HCT116 (cell line): Measurements from ENCODE around the gene MST1. TPM values are rescaled to one million over a fixed set of nuclear protein-coding genes. Genes with fewer than 3 reads are reported as not detected.

Experiments used
- ATAC-seq: fragments of 200-7000 bp; cut with Tn5 transposase; 2 replicates; pipeline ENCODE4 v1.9.1; 2020; ENCODE audit warnings: mild to moderate bottlenecking, moderate library complexity
- Bru-seq: library from RNA; stranded (reverse); fragments of 400-500 nt; gene quantifications from one replicate; lab custom pipeline; 2021; lab: Mats Ljungman, UMichigan
- BruChase-seq, 2 experiments: library from RNA; stranded (reverse); fragments of 400-500 nt; gene quantifications; one replicate each; lab custom pipeline; 2021; lab: Mats Ljungman, UMichigan
- BruUV-seq: library from RNA; stranded (reverse); fragments of 400-500 nt; replicated peaks from 2 replicates; lab custom pipeline; 2021; lab: Mats Ljungman, UMichigan
- CTCF ChIA-PET: fragments of 300-600 bp; sonication (Branson Sonifier 250); formaldehyde crosslinking; loops from one replicate; lab custom pipeline; 2021; ENCODE audit warnings: antibody characterized with exemption; lab: Charles Lee
- POLR2A ChIA-PET: fragments of 300-600, 350-600 bp; sonication (Branson Sonifier 250); formaldehyde crosslinking; loops from one replicate; lab custom pipeline; 2021; ENCODE audit warnings: antibody characterized with exemption; lab: Charles Lee
- RAD21 ChIA-PET, 2 experiments: fragments of 300-600 bp; sonication (Branson Sonifier 250); formaldehyde crosslinking; loops; one replicate each; lab custom pipeline; 2023; ENCODE audit warnings: low total read pairs in 2 of 2; ENCODE audit not compliant: uncharacterized antibody in 2 of 2, unreplicated experiment in 2 of 2, low non-redundant PET in 1 of 2; lab: Charles Lee
- DNase-seq: peaks from one replicate; pipeline ENCODE4 v3.0.0-alpha.2; 2010; ENCODE audit warnings: low read depth, low spot score
- H2AFZ ChIP-seq: fragments of 200-600 bp; shearing (Covaris generic), sonication (generic); 2 replicates; pipeline ENCODE4 v1.6.1; 2017; ENCODE audit warnings: low read depth, mixed run types, mixed read lengths, antibody characterized with exemption, low read length; ENCODE audit not compliant: poor library complexity, severe bottlenecking
- H3K27ac ChIP-seq: 2 replicates; pipeline ENCODE4 v1.5.1; 2012; ENCODE audit warnings: low read depth, low read length
- H3K27me3 ChIP-seq: fragments of 200-600 bp; sonication (generic); 2 replicates; pipeline ENCODE4 v1.6.1; 2016; ENCODE audit warnings: mixed run types, low read length, mixed read lengths; ENCODE audit not compliant: insufficient read depth
- H3K36me3 ChIP-seq, 2 experiments: fragments of 200-500 bp in 1 of 2; fragments of 200-600 bp in 1 of 2; sonication (Bioruptor generic) in 1 of 2; sonication (generic) in 1 of 2; 2 replicates each; pipeline versions ENCODE4 v1.5.1 to v1.6.1; 2014 to 2016; ENCODE audit warnings: low read length in 2 of 2, inconsistent platforms in 1 of 2, mixed read lengths in 1 of 2, mixed run types in 1 of 2; ENCODE audit not compliant: insufficient read depth in 2 of 2, control insufficient read depth in 1 of 2
- H3K4me1 ChIP-seq, 2 experiments: fragments of 200-600 bp in 1 of 2; sonication (generic) in 1 of 2; 2 replicates each; pipeline versions ENCODE4 v1.5.1 to v1.6.1; 2012 to 2017; ENCODE audit warnings: low read length in 2 of 2, inconsistent platforms in 1 of 2, mild to moderate bottlenecking in 1 of 2, mixed read lengths in 1 of 2, mixed run types in 1 of 2, moderate library complexity in 1 of 2; ENCODE audit not compliant: insufficient read depth in 2 of 2, control insufficient read depth in 1 of 2
- H3K4me2 ChIP-seq: fragments of 200-600 bp; sonication (generic); 2 replicates; pipeline ENCODE4 v1.6.1; 2017; ENCODE audit warnings: mixed run types, low read length, mixed read lengths
- H3K4me3 ChIP-seq, 2 experiments: fragments of 200-600 bp in 1 of 2; sonication (generic) in 1 of 2; replicated peaks in 1 of 2; 2 replicates each; pipeline ENCODE4 v1.5.1; 2011 to 2016; ENCODE audit warnings: low read length in 2 of 2, control low read depth in 1 of 2, low read depth in 1 of 2, mild to moderate bottlenecking in 1 of 2, mixed read lengths in 1 of 2, mixed run types in 1 of 2
- H3K79me2 ChIP-seq: fragments of 200-600 bp; sonication (generic); 2 replicates; pipeline ENCODE4 v1.6.1; 2017; ENCODE audit warnings: mild to moderate bottlenecking, mixed run types, low read length, moderate library complexity, mixed read lengths; ENCODE audit not compliant: insufficient read depth
- H3K9ac ChIP-seq: fragments of 200-600 bp; sonication (generic); 2 replicates; pipeline ENCODE4 v1.6.1; 2016; ENCODE audit warnings: low read length, mixed read lengths
- H3K9me2 ChIP-seq: fragments of 200-600 bp; sonication (generic), shearing (Covaris generic); 2 replicates; pipeline ENCODE4 v1.6.1; 2017; ENCODE audit warnings: mixed run types, mild to moderate bottlenecking, moderate library complexity; ENCODE audit not compliant: insufficient read depth
- H3K9me3 ChIP-seq, 2 experiments: fragments of 200-500 bp in 1 of 2; fragments of 200-600 bp in 1 of 2; sonication (Bioruptor generic) in 1 of 2; sonication (generic) in 1 of 2; 2 replicates each; pipeline ENCODE4 v1.6.1; 2014 to 2017; ENCODE audit warnings: low read length in 2 of 2, mixed read lengths in 2 of 2, inconsistent platforms in 1 of 2, low read depth in 1 of 2, mild to moderate bottlenecking in 1 of 2, mixed run types in 1 of 2, moderate library complexity in 1 of 2; ENCODE audit not compliant: control insufficient read depth in 1 of 2, insufficient read depth in 1 of 2
- H4K20me1 ChIP-seq: fragments of 200-600 bp; sonication (generic), shearing (Covaris generic); 2 replicates; pipeline ENCODE4 v1.6.1; 2017; ENCODE audit warnings: mixed run types, mild to moderate bottlenecking, moderate library complexity; ENCODE audit not compliant: insufficient read depth
- CEBPB ChIP-seq: IDR thresholded peaks from 2 replicates; pipeline ENCODE4 v1.6.1; 2012; ENCODE audit warnings: low read depth
- EGR1 ChIP-seq: IDR thresholded peaks from 2 replicates; pipeline ENCODE4 v1.6.1; 2012; ENCODE audit warnings: low read depth
- ELF1 ChIP-seq: IDR thresholded peaks from 2 replicates; pipeline ENCODE4 v1.6.1; 2012; ENCODE audit warnings: low read depth, borderline replicate concordance
- EZH2 ChIP-seq: fragments of 200-600 bp; sonication (generic); IDR thresholded peaks from 2 replicates; pipeline ENCODE4 v1.6.1; 2017; ENCODE audit warnings: antibody characterized with exemption, mixed run types
- EZH2phosphoT487 ChIP-seq: fragments of 200-600 bp; IDR thresholded peaks from 2 replicates; pipeline ENCODE4 v1.6.1; 2018; ENCODE audit warnings: antibody characterized with exemption, borderline replicate concordance
- POLR2A ChIP-seq: IDR thresholded peaks from 2 replicates; pipeline ENCODE4 v1.7.0; 2011; ENCODE audit warnings: borderline replicate concordance; ENCODE audit not compliant: insufficient read depth, insufficient read length; ENCODE audit errors: extremely low read depth
- POLR2AphosphoS5 ChIP-seq: IDR thresholded peaks from 2 replicates; pipeline ENCODE4 v1.6.1; 2011; ENCODE audit warnings: mild to moderate bottlenecking, low read depth, low read length, moderate library complexity
- TCF7L2 ChIP-seq: IDR thresholded peaks from 2 replicates; pipeline ENCODE4 v1.7.0; 2011; ENCODE audit warnings: borderline replicate concordance, inconsistent platforms; ENCODE audit not compliant: insufficient read depth, insufficient read length; ENCODE audit errors: extremely low read depth
- YY1 ChIP-seq: IDR thresholded peaks from 2 replicates; pipeline ENCODE4 v1.6.1; 2011; ENCODE audit warnings: low read length, low read depth, moderate library complexity, mild to moderate bottlenecking; ENCODE audit not compliant: insufficient replicate concordance; ENCODE audit errors: extremely low read depth
- ZFX ChIP-seq: fragments of 450-650 bp; IDR thresholded peaks from 2 replicates; pipeline ENCODE4 v1.6.1; 2017
- intact Hi-C: fragments of 100-400 bp; cut with micrococcal nuclease; formaldehyde crosslinking; loops from 2 replicates; pipeline ENCODE4 v1.10.0; 2022
- long read RNA-seq: library from polyadenylated mRNA; unstranded; transcript quantifications from one replicate; pipeline ENCODE4 v2.0.0, GENCODE V29; 2021; ENCODE audit not compliant: unreplicated experiment
- polyA plus RNA-seq: library from polyadenylated mRNA; unstranded; fragments of >200 nt; gene quantifications from 2 replicates; pipeline ENCODE4 v1.2.1, GENCODE V29; 2012; ENCODE audit warnings: missing spikeins
- total RNA-seq: library from RNA; stranded (reverse); gene quantifications from one replicate; pipeline ENCODE4 v1.2.1, GENCODE V29; 2021; ENCODE audit not compliant: unreplicated experiment
- TF ChIP-seq, protein P1 (sequence below): IDR thresholded peaks from 2 replicates; pipeline ENCODE4 v1.6.1; 2011; ENCODE audit warnings: mild to moderate bottlenecking, low read length, moderate library complexity; ENCODE audit not compliant: insufficient replicate concordance; ENCODE audit errors: extremely low read depth
- TF ChIP-seq, protein P2 (sequence below): IDR thresholded peaks from 2 replicates; pipeline ENCODE4 v1.6.1; 2012
- TF ChIP-seq, protein P3 (sequence below): IDR thresholded peaks from 2 replicates; pipeline ENCODE4 v1.6.1; 2012; ENCODE audit warnings: low read depth
- TF ChIP-seq, protein P4 (sequence below), 3 experiments: fragments of 200-600 bp in 1 of 3; sonication (generic) in 1 of 3; IDR thresholded peaks in 2 of 3; conservative IDR thresholded peaks in 1 of 3; 2 replicates each; pipeline ENCODE4 v1.5.1; 2012 to 2017; ENCODE audit warnings: low read depth in 2 of 3, low read length in 2 of 3, antibody characterized with exemption in 1 of 3, borderline replicate concordance in 1 of 3, control low read depth in 1 of 3, mild to moderate bottlenecking in 1 of 3, mixed read lengths in 1 of 3, mixed run types in 1 of 3, moderate library complexity in 1 of 3; ENCODE audit not compliant: insufficient read depth in 1 of 3
- TF ChIP-seq, protein P5 (sequence below): IDR thresholded peaks from 2 replicates; pipeline ENCODE4 v1.6.1; 2012

MST1 gene
- total RNA-seq: 15.4 TPM
- 11.6 and 11.8 TPM in 2 replicates for polyA plus RNA-seq
- Bru-seq, nascent RNA: percentile 37 among the genes with signal in this experiment
- percentile 53 among the genes with signal in this experiment for BruChase-seq, experiment 1, labeled RNA remaining after a 6-hour chase
- percentile 40 among the genes with signal in this experiment for BruChase-seq, experiment 2, labeled RNA remaining after a 2-hour chase
- long read RNA-seq, partial matches to known transcripts: 3 of 7 reads
- long read RNA-seq, other reads (novel, unspliced or antisense): 4 of 7 reads

DNA sequence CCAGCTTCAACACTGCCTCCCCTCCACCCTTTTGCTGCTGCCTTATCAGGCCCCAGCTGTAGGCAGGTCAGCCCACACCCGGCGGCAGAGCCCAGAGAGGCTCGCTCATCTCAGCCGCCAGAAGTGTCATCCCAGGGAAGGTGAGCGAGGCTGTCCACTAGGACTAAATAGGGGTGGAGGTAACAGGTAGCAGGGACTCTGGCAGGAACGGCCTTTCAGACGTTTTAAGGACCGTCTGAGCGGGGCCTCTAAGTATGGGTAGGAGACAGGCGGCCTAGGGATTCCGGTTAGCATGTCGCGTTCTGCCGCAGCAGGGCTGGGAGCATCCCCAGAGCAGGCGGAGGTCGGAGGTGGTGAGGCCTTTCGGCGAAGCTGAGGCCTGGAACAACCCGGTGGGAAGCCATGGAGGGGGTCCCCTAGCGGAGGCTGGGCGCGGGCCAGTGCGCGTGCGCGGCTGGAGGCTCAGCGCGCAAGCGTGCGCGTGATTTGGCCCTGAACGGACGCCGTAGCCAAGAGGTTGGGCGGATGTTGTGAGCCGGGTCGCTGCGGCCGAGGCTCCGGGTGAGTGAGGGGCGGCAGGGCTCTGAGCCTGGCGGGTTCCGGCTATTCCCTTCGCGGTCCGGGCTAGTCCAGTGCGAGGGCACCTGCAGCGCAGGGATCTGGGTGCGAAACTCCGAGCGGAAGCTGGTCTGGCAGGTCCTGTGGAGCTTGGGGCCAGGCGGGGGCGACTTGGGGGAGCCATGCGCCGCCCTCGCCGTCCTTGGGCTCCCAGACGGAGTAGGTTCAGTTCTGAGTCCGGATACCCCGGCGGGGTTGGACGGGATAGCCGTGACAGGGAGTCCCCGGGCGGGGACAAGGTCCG lies at the start of gene MST1, which contains the start of gene RNF123:
TSS of gene MST1 (minus strand) at position 429 of the 862 bp plus-strand sequence. CDS start 783 bp downstream, outside the sequence.
TSS of gene RNF123 (plus strand) at position 512 of the 862 bp plus-strand sequence. CDS start 1,609 bp downstream, outside the sequence.
- H3K79me2 ChIP-seq: peaks cover 15% of the 10 kb centered on the region
- peak within 1 kb of the TSS; percentile 87 for H3K4me2 ChIP-seq
- peaks cover 4 to 14% of the 10 kb centered on the region in 2 experiments; a peak in 3 of 4 replicates for H3K4me1 ChIP-seq
- no peaks in the 10 kb centered on the region for H3K27me3 ChIP-seq
- peak within 1 kb of the TSS; percentile 89 to 97 for H3K4me3 ChIP-seq
- H2AFZ ChIP-seq: no peak within 1 kb of the TSS
- peak within 1 kb of the TSS; percentile 91 for H3K9ac ChIP-seq
- DNase-seq (peak; percentile 81), ATAC-seq (peak; percentile 68)
- H3K36me3 ChIP-seq: no peaks in the 10 kb centered on the region
- H4K20me1 ChIP-seq: no peaks in the 10 kb centered on the region
- no peaks in the 10 kb centered on the region for H3K9me2 ChIP-seq
- ChIA-PET POLR2A (no interaction called here), RAD21 (interaction anchor here in 1 of 2 experiments (0.6 kb wide), 1 partner anchor 264 kb away, joined by 3 read pairs; no protein-coding TSS in a partner anchor), CTCF (no interaction called here)
- TSS peak; percentile 93 for BruUV-seq
- no peaks in the 10 kb centered on the region for H3K9me3 ChIP-seq
- intact Hi-C loops: no loop called here
- peak within 1 kb of the TSS; percentile 66 for H3K27ac ChIP-seq
- TF ChIP-seq ZFX (peak; percentile 45; the same call in 1 of the 2 replicates), EGR1 (no peak), POLR2AphosphoS5 (peak; percentile 89), CEBPB (no peak), ELF1 (no peak; the same call in 1 of the 2 replicates), TCF7L2 (peak; percentile 30), EZH2 (no peak), YY1 (peak; percentile 63), EZH2phosphoT487 (no peak), POLR2A (peak; percentile 76)
- TF ChIP-seq, protein P1, sequence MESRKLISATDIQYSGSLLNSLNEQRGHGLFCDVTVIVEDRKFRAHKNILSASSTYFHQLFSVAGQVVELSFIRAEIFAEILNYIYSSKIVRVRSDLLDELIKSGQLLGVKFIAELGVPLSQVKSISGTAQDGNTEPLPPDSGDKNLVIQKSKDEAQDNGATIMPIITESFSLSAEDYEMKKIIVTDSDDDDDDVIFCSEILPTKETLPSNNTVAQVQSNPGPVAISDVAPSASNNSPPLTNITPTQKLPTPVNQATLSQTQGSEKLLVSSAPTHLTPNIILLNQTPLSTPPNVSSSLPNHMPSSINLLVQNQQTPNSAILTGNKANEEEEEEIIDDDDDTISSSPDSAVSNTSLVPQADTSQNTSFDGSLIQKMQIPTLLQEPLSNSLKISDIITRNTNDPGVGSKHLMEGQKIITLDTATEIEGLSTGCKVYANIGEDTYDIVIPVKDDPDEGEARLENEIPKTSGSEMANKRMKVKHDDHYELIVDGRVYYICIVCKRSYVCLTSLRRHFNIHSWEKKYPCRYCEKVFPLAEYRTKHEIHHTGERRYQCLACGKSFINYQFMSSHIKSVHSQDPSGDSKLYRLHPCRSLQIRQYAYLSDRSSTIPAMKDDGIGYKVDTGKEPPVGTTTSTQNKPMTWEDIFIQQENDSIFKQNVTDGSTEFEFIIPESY: peak; percentile 87
- TF ChIP-seq, protein P2, sequence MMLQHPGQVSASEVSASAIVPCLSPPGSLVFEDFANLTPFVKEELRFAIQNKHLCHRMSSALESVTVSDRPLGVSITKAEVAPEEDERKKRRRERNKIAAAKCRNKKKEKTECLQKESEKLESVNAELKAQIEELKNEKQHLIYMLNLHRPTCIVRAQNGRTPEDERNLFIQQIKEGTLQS: no peak
- TF ChIP-seq, protein P3, sequence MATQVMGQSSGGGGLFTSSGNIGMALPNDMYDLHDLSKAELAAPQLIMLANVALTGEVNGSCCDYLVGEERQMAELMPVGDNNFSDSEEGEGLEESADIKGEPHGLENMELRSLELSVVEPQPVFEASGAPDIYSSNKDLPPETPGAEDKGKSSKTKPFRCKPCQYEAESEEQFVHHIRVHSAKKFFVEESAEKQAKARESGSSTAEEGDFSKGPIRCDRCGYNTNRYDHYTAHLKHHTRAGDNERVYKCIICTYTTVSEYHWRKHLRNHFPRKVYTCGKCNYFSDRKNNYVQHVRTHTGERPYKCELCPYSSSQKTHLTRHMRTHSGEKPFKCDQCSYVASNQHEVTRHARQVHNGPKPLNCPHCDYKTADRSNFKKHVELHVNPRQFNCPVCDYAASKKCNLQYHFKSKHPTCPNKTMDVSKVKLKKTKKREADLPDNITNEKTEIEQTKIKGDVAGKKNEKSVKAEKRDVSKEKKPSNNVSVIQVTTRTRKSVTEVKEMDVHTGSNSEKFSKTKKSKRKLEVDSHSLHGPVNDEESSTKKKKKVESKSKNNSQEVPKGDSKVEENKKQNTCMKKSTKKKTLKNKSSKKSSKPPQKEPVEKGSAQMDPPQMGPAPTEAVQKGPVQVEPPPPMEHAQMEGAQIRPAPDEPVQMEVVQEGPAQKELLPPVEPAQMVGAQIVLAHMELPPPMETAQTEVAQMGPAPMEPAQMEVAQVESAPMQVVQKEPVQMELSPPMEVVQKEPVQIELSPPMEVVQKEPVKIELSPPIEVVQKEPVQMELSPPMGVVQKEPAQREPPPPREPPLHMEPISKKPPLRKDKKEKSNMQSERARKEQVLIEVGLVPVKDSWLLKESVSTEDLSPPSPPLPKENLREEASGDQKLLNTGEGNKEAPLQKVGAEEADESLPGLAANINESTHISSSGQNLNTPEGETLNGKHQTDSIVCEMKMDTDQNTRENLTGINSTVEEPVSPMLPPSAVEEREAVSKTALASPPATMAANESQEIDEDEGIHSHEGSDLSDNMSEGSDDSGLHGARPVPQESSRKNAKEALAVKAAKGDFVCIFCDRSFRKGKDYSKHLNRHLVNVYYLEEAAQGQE: no peak
- TF ChIP-seq, protein P4, sequence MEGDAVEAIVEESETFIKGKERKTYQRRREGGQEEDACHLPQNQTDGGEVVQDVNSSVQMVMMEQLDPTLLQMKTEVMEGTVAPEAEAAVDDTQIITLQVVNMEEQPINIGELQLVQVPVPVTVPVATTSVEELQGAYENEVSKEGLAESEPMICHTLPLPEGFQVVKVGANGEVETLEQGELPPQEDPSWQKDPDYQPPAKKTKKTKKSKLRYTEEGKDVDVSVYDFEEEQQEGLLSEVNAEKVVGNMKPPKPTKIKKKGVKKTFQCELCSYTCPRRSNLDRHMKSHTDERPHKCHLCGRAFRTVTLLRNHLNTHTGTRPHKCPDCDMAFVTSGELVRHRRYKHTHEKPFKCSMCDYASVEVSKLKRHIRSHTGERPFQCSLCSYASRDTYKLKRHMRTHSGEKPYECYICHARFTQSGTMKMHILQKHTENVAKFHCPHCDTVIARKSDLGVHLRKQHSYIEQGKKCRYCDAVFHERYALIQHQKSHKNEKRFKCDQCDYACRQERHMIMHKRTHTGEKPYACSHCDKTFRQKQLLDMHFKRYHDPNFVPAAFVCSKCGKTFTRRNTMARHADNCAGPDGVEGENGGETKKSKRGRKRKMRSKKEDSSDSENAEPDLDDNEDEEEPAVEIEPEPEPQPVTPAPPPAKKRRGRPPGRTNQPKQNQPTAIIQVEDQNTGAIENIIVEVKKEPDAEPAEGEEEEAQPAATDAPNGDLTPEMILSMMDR (IDR thresholded peaks at IDR 0.05 in 2 of 3, conservative IDR thresholded peaks at IDR 0.05 in 1 of 3; ENCODE audit: borderline replicate concordance in 1 of 3, insufficient read depth in 1 of 3, low read depth in 2 of 3, low read length in 2 of 3): peak in 2 of 3 experiments; percentile 35 to 37; a peak in 3 of 6 replicates
- TF ChIP-seq, protein P5, sequence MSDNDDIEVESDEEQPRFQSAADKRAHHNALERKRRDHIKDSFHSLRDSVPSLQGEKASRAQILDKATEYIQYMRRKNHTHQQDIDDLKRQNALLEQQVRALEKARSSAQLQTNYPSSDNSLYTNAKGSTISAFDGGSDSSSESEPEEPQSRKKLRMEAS: 0 out of 2 replicates have a peak, but pooled peaks have one; percentile 48
